ENCODE measurements around the gene SLC16A13. TPM values are rescaled to one million over a fixed set of nuclear protein-coding genes. Genes with fewer than 3 reads are reported as not detected.
"Not testable (repeated sequence)": the region's sequence is repeated elsewhere in the genome, so short reads cannot be mapped to it uniquely, and the experiment has no call there.

SLC16A13 gene, protein sequence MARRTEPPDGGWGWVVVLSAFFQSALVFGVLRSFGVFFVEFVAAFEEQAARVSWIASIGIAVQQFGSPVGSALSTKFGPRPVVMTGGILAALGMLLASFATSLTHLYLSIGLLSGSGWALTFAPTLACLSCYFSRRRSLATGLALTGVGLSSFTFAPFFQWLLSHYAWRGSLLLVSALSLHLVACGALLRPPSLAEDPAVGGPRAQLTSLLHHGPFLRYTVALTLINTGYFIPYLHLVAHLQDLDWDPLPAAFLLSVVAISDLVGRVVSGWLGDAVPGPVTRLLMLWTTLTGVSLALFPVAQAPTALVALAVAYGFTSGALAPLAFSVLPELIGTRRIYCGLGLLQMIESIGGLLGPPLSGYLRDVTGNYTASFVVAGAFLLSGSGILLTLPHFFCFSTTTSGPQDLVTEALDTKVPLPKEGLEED
- total RNA-seq = 1 to 10 TPM; 5.3 to 5.5 TPM

GRCh38 chr17:7035591-7036368 is at the start of gene SLC16A13:
TSS of gene SLC16A13 (plus strand) at chr17:7036015. CDS start at chr17:7036383, 368 bp downstream.
- Mint-ChIP-seq H3K4me1 (ENCODE audit: low read depth) (peaks cover 63% of the 10 kb centered on the region), H3K9me3 (no peaks in the 10 kb centered on the region), H3K27me3 (ENCODE audit: low read depth) (no peaks in the 10 kb centered on the region), H3K36me3 (ENCODE audit: insufficient read depth in 2 of 2) (peaks cover 1 to 3% of the 10 kb centered on the region in 2 donors), H3K27ac (peak within 1 kb of the TSS; percentile 97), H3K4me3 (peak within 1 kb of the TSS; percentile 94 to 97)
- ATAC-seq (replicated peaks in 1 of 2) = peak; percentile 94 to 96
- peak; percentile 98 to 99 for DNase-seq

GRCh38 chr17:6986676-6987075 is 49.1 kb upstream of the SLC16A13 start:
- Mint-ChIP-seq H3K27me3 (ENCODE audit: low read depth) (no peaks in the 10 kb centered on the region), H3K36me3 (ENCODE audit: insufficient read depth in 2 of 2) (no peaks in the 10 kb centered on the region), H3K4me3 (no peak overlapping the region), H3K9me3 (no peaks in the 10 kb centered on the region), H3K27ac (no peak overlapping the region), H3K4me1 (ENCODE audit: low read depth) (no peaks in the 10 kb centered on the region)
- DNase-seq = no peak
- ATAC-seq (replicated peaks in 1 of 2) = no peak

GRCh38 chr17:6989779-6990178 is 46.0 kb upstream of the SLC16A13 start:
- Mint-ChIP-seq H3K9me3 (no peaks in the 10 kb centered on the region), H3K4me1 (ENCODE audit: low read depth) (no peaks in the 10 kb centered on the region)
- no peak for ATAC-seq (replicated peaks in 1 of 2)

GRCh38 chr17:6993613-6994056 is 42.2 kb upstream of the SLC16A13 start:
- H3K9me3 Mint-ChIP-seq; DNase-seq; H3K27me3 Mint-ChIP-seq (ENCODE audit: low read depth); H3K36me3 Mint-ChIP-seq (ENCODE audit: insufficient read depth in 2 of 2); H3K4me1 Mint-ChIP-seq (ENCODE audit: low read depth); ATAC-seq (replicated peaks in 1 of 2); H3K27ac Mint-ChIP-seq; H3K4me3 Mint-ChIP-seq: not testable (repeated sequence)

More at GRCh38 chr17:6989779-6990178, 46.0 kb upstream of the SLC16A13 start:
- Mint-ChIP-seq H3K4me3 (no peak overlapping the region), H3K27me3 (ENCODE audit: low read depth) (no peaks in the 10 kb centered on the region), H3K27ac (no peak overlapping the region), H3K36me3 (ENCODE audit: insufficient read depth in 2 of 2) (no peaks in the 10 kb centered on the region)
- DNase-seq = no peak

GRCh38 chr17:6994118-6994598 is 41.7 kb upstream of the SLC16A13 start:
- Mint-ChIP-seq H3K4me3 (no peak overlapping the region), H3K9me3 (no peaks in the 10 kb centered on the region), H3K27me3 (ENCODE audit: low read depth) (no peaks in the 10 kb centered on the region), H3K27ac (no peak overlapping the region), H3K36me3 (ENCODE audit: insufficient read depth in 2 of 2) (peaks cover 6 to 8% of the 10 kb centered on the region in 2 donors), H3K4me1 (ENCODE audit: low read depth) (peaks cover 5% of the 10 kb centered on the region)
- DNase-seq (no peak), ATAC-seq (replicated peaks in 1 of 2) (no peak)

DNA sequence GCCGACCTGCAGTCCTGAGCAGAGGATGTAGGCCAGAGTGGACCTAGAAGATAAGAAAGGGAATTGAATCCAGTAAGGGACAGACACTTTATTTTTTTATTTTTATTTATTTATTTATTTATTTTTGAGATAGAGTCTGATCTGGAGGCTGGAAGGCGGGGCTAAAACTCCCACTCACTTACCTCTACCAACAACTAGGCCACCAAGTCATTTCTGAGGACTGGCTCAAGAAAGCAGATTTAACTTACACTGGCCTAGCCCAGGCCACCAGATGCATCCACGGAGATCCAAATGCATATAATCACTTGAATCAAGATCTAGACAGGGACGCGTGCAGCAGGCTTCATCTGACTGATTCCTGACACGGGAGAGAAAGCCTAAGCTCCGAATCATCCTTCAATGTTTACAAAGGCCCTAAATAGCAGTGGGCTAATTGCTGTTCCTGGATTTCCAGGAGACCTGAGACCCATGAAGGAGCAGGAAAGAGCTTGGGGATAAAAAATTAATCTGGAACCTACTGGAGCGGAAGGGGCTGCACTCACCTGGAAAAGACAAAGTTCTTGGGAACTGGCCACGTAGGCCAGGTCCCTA is 41.1 kb upstream of the SLC16A13 start:
- Mint-ChIP-seq H3K4me3 (no peak overlapping the region), H3K4me1 (ENCODE audit: low read depth) (peaks cover 5% of the 10 kb centered on the region), H3K27ac (no peak overlapping the region), H3K27me3 (ENCODE audit: low read depth) (no peaks in the 10 kb centered on the region), H3K9me3 (no peaks in the 10 kb centered on the region), H3K36me3 (ENCODE audit: insufficient read depth in 2 of 2) (peaks cover 6 to 8% of the 10 kb centered on the region in 2 donors)
- no peak for ATAC-seq (replicated peaks in 1 of 2)
- no peak for DNase-seq

DNA sequence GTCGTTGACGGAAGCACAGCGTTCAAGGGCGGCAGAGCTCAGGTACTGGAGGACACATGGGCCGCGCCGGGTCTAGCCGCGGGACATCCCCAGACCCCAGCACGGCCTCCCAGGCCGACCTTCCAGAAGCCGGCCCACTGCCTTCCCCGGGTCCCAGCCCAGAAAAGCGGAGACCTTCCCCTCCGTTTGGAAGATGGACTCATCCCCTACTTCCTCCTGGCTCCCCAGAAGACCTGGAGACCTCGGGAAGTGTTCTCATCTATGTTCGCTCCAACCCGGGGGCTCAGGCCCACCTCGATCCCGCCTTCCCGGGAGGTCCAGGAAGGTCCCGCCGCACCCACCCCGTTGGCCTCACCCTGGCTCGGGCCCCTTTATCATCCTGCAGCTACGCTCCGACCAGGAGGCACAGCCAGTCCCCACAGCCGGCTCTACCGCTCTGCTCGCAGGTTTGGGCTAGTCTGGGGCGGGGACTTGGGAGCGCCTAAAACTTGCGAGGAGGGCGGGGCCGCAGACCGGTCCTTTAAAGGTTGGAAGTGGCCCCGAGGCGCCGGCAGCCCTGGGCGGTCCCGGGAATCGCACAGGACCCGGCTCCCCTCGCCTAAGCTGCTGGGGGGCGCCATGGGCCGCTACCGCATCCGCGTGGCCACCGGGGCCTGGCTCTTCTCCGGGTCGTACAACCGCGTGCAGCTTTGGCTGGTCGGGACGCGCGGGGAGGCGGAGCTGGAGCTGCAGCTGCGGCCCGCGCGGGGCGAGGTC is 40.1 kb upstream of the SLC16A13 start, which contains the start of gene ALOX12:
ALOX12 (plus strand) TSS at position 550 of the 756 bp plus-strand sequence; CDS start at position 619, 69 bp downstream.
- Mint-ChIP-seq H3K27me3 (ENCODE audit: low read depth) (no peaks in the 10 kb centered on the region), H3K27ac (no peak within 1 kb of the TSS), H3K36me3 (ENCODE audit: insufficient read depth in 2 of 2) (peaks cover 6 to 8% of the 10 kb centered on the region in 2 donors), H3K9me3 (no peaks in the 10 kb centered on the region), H3K4me1 (ENCODE audit: low read depth) (peaks cover 5% of the 10 kb centered on the region), H3K4me3 (no peak within 1 kb of the TSS)
- no peak for ATAC-seq (replicated peaks in 1 of 2)
- DNase-seq = no peak

GRCh38 chr17:6996256-6997011 is 39.4 kb upstream of the SLC16A13 start:
- H3K27me3 Mint-ChIP-seq (ENCODE audit: low read depth) = no peaks in the 10 kb centered on the region
- no peak for ATAC-seq (replicated peaks in 1 of 2)
- H3K27ac Mint-ChIP-seq = no peak overlapping the region
- H3K9me3 Mint-ChIP-seq = no peaks in the 10 kb centered on the region
- no peak for DNase-seq
- H3K36me3 Mint-ChIP-seq (ENCODE audit: insufficient read depth in 2 of 2) = peaks cover 6 to 11% of the 10 kb centered on the region in 2 donors
- H3K4me1 Mint-ChIP-seq (ENCODE audit: low read depth) = peaks cover 5% of the 10 kb centered on the region
- no peak overlapping the region for H3K4me3 Mint-ChIP-seq

- DNase-seq = no peak
- H3K36me3 Mint-ChIP-seq (ENCODE audit: insufficient read depth in 2 of 2) = peaks cover 9 to 15% of the 10 kb centered on the region in 2 donors
- no peaks in the 10 kb centered on the region for H3K27me3 Mint-ChIP-seq (ENCODE audit: low read depth)
- H3K4me3 Mint-ChIP-seq = no peak overlapping the region
- no peak overlapping the region for H3K27ac Mint-ChIP-seq
- ATAC-seq (replicated peaks in 1 of 2) = no peak
- no peaks in the 10 kb centered on the region for H3K9me3 Mint-ChIP-seq
- H3K4me1 Mint-ChIP-seq (ENCODE audit: low read depth) = peaks cover 5% of the 10 kb centered on the region
Measured at GRCh38 chr17:6997171-6997570, 38.6 kb upstream of the SLC16A13 start.

GRCh38 chr17:6998855-6999508 is 36.8 kb upstream of the SLC16A13 start:
- Mint-ChIP-seq H3K9me3 (no peaks in the 10 kb centered on the region), H3K36me3 (ENCODE audit: insufficient read depth in 2 of 2) (peaks cover 9 to 17% of the 10 kb centered on the region in 2 donors), H3K27ac (no peak overlapping the region), H3K27me3 (ENCODE audit: low read depth) (no peaks in the 10 kb centered on the region), H3K4me1 (ENCODE audit: low read depth) (peaks cover 5% of the 10 kb centered on the region), H3K4me3 (no peak overlapping the region)
- ATAC-seq (replicated peaks in 1 of 2) (no peak), DNase-seq (no peak)

- ATAC-seq (replicated peaks in 1 of 2) (no peak), DNase-seq (peak in 1 of 2 donors; percentile 49)
- Mint-ChIP-seq H3K9me3 (no peaks in the 10 kb centered on the region), H3K27me3 (ENCODE audit: low read depth) (no peaks in the 10 kb centered on the region), H3K4me3 (no peak overlapping the region), H3K4me1 (ENCODE audit: low read depth) (peaks cover 16% of the 10 kb centered on the region), H3K27ac (peak overlapping the region; percentile 3), H3K36me3 (ENCODE audit: insufficient read depth in 2 of 2) (peaks cover 9 to 17% of the 10 kb centered on the region in 2 donors)
Measured at GRCh38 chr17:7001318-7001961, 34.4 kb upstream of the SLC16A13 start.
